ENCODE results near the gene CDHR4. TPM values are rescaled to one million over a fixed set of nuclear protein-coding genes. Genes with fewer than 3 reads are reported as not detected.

Gene CDHR4
- total and polyA plus RNA-seq, 9 of the 15 experiments (the other 6 are each of a cell fraction or from before 2014, with no cell fraction given): 0.21 TPM; not detected in 8

- in situ Hi-C loops (cut with MboI): no loop called here
- Histone ChIP-seq H3K9me1 (ENCODE audit: control insufficient read depth, insufficient read depth, low read length) (no peaks in the 10 kb centered on the region), H3K9me3 (replicated peaks; ENCODE audit: control insufficient read depth, insufficient read depth, low read depth, low read length) (no peaks in the 10 kb centered on the region), H4K20me1 (replicated peaks; ENCODE audit: control insufficient read depth, insufficient read depth, low read length) (no peaks in the 10 kb centered on the region), H3K4me3 (no peak overlapping the region), H3K36me3 (ENCODE audit: control insufficient read depth, insufficient read depth, low read length) (peaks cover 56% of the 10 kb centered on the region; the same call in 2 of the 3 replicates), H2AFZ (ENCODE audit: low read depth, low read length) (no peak overlapping the region), H3K9ac (ENCODE audit: insufficient read depth in 1 of 2, low read depth in 2 of 2, low read length in 2 of 2) (no peak overlapping the region), H3K4me2 (ENCODE audit: insufficient read depth, low read length) (no peak overlapping the region), H3K79me2 (ENCODE audit: control insufficient read depth, insufficient read depth, low read length) (no peaks in the 10 kb centered on the region), H3K4me1 (replicated peaks in 1 of 2; ENCODE audit: control insufficient read depth in 2 of 2, insufficient read depth in 2 of 2, low read length in 2 of 2) (no peaks in the 10 kb centered on the region), H3K27me3 (ENCODE audit: control insufficient read depth in 2 of 2, insufficient read depth in 2 of 2, low read length in 2 of 2) (no peaks in the 10 kb centered on the region), H3K27ac (ENCODE audit: extremely low read depth, low read depth, low read length) (no peak overlapping the region)
- intact Hi-C loops (cut with micrococcal nuclease): no loop called here
- 74% methylated on average over 3 of the region's 3 CpGs for WGBS (ENCODE audit: insufficient coverage, low coverage, missing lambda C conversion rate)
- DNase-seq (ENCODE audit: extremely low read depth in 1 of 4, low spot score in 3 of 4) (no peak), FAIRE-seq (no peak), ATAC-seq (no peak)
- CTCF ChIA-PET (ENCODE audit: low intra/inter-chr PET ratio): no interaction called here
- POLR2A ChIA-PET: interaction anchor here (0.7 to 0.9 kb wide), 2 partner anchors 9 to 18 kb away, joined by 3 read pairs; partner anchors contain the start of gene UBA7
- TF ChIP-seq, protein P1, sequence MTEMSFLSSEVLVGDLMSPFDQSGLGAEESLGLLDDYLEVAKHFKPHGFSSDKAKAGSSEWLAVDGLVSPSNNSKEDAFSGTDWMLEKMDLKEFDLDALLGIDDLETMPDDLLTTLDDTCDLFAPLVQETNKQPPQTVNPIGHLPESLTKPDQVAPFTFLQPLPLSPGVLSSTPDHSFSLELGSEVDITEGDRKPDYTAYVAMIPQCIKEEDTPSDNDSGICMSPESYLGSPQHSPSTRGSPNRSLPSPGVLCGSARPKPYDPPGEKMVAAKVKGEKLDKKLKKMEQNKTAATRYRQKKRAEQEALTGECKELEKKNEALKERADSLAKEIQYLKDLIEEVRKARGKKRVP (CRISPR knock-in tag; IDR thresholded peaks at IDR 0.05): no peak
- TF ChIP-seq NFIX (CRISPR knock-in tag; IDR thresholded peaks at IDR 0.05; ENCODE audit: low read depth): no peak
- TF ChIP-seq ILK (tag; IDR thresholded peaks at IDR 0.05; ENCODE audit: borderline replicate concordance, low read depth): no peak
- no peak for TF ChIP-seq ZSCAN32 (CRISPR knock-in tag; IDR thresholded peaks at IDR 0.05)
- TF ChIP-seq ZNF586 (CRISPR knock-in tag; conservative IDR thresholded peaks at IDR 0.05): no peak
- TF ChIP-seq ELF2 (CRISPR knock-in tag; IDR thresholded peaks at IDR 0.05): no peak
- TF ChIP-seq ZC3H8 (IDR thresholded peaks at IDR 0.05): no peak
- TF ChIP-seq TOE1 (IDR thresholded peaks at IDR 0.05; ENCODE audit: borderline replicate concordance): no peak
- TF ChIP-seq TOE1 (CRISPR knock-in tag; IDR thresholded peaks at IDR 0.05; ENCODE audit: borderline replicate concordance, low read depth): no peak
- TF ChIP-seq CREBBP (IDR thresholded peaks at IDR 0.05; ENCODE audit: low read depth, low read length): no peak
- no peak for TF ChIP-seq HDAC8 (tag; IDR thresholded peaks at IDR 0.05)
- no peak for TF ChIP-seq HCFC1 (IDR thresholded peaks at IDR 0.05; ENCODE audit: low read depth, low read length)
- TF ChIP-seq, protein P2, sequence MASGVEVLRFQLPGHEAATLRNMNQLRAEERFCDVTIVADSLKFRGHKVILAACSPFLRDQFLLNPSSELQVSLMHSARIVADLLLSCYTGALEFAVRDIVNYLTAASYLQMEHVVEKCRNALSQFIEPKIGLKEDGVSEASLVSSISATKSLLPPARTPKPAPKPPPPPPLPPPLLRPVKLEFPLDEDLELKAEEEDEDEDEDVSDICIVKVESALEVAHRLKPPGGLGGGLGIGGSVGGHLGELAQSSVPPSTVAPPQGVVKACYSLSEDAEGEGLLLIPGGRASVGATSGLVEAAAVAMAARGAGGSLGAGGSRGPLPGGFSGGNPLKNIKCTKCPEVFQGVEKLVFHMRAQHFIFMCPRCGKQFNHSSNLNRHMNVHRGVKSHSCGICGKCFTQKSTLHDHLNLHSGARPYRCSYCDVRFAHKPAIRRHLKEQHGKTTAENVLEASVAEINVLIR (CRISPR knock-in tag; IDR thresholded peaks at IDR 0.05): no peak
- TF ChIP-seq ZNF239 (CRISPR knock-in tag; IDR thresholded peaks at IDR 0.05): no peak
- BruUV-seq (replicated peaks): no TSS peak
Observed at GRCh38 chr3:49831341-49831740, 31.7 kb upstream of the CDHR4 start.
